ENCODE results near the gene ZNF430.
"Not testable (repeated sequence)": the region's sequence is repeated elsewhere in the genome, so short reads cannot be mapped to it uniquely, and the experiment has no call there.

ZNF430 gene

DNA sequence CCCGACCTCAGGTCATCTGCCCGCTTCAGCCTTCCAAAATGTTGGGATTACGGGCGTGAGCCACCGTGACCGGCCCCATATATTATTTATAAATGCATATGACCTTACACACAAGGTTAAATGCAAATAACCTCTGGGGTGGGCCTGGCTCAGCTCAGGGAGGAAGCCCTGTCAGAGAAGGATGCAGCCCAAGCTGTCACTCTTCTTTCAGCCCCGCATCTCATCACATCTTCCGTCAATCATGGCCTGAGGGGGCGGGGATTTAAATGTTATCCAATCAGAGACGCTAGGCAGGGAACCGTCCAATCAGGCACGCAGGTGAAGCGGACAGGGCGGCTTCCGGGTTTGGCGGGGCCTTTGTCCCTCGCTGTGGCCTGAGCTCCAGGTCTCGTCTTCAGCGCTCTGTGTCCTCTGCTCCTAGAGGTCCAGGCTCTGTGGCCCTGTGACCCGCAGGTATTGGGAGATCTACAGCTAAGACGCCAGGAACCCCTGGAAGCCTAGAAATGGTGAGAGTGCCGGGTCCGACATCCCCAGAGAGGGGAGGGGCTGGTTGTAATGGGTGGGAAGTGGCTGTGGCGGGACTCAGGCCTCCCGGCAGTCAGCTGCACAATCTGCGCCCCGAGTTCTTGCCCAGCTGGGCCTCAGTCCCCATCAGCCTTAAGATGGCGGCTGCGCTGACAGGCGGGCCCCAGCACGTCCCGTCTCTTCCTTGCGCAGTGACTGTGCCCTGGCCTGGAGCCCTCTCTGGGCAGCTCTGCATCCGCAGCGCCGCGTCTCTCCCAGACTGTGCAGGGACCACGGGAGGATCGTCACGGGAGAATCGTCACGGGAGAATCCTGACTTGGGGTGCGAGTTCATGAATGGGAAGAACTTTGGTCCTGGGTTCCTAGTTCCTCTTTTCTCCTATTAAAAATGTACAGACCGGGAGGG is at the start of gene ZNF430:
Gene ZNF430, plus strand, starts transcription at position 360 of the 930 bp plus-strand sequence. Its CDS starts 144 bp downstream, at position 504.
- H3K4me1 Mint-ChIP-seq (ENCODE audit: low read depth): peaks cover 17% of the 10 kb centered on the region
- H3K27me3 Mint-ChIP-seq: no peaks in the 10 kb centered on the region
- peak within 1 kb of the TSS; percentile 99 for H3K27ac Mint-ChIP-seq
- no peaks in the 10 kb centered on the region for H3K9me3 Mint-ChIP-seq
- peak within 1 kb of the TSS; percentile 94 for H3K4me3 Mint-ChIP-seq
- peaks cover 48% of the 10 kb centered on the region for H3K36me3 Mint-ChIP-seq (ENCODE audit: low read depth)
- intact Hi-C loops (cut with micrococcal nuclease): loop anchor here (1.0 to 10.0 kb wide), 3 partner anchors 62 to 304 kb away; partner anchors contain the start of genes ZNF431, ZNF708 and ZNF714

DNA sequence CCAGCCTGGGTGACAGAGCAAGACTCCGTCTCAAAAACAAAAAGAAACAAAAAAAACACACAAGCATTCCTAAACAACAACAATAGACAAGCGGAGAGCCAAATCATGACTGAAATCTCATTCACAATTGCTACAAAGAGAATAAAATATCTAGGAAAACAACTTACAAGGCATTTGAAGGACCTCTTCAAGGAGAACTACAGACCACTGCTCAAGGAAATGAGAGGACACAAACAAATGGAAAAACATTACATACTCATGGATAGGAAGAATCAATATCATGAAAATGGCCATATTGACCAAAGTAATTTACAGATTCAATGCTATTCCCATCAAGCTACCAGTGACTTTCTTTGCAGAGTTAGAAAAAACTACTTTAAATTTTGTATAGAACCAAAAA is 27.7 kb upstream of the ZNF430 start:
- H3K4me3 Mint-ChIP-seq; intact Hi-C loops (cut with micrococcal nuclease); H3K27ac Mint-ChIP-seq; H3K36me3 Mint-ChIP-seq (ENCODE audit: low read depth); H3K27me3 Mint-ChIP-seq; H3K4me1 Mint-ChIP-seq (ENCODE audit: low read depth): not testable (repeated sequence)
- H3K9me3 Mint-ChIP-seq: peaks cover 81% of the 10 kb centered on the region

DNA sequence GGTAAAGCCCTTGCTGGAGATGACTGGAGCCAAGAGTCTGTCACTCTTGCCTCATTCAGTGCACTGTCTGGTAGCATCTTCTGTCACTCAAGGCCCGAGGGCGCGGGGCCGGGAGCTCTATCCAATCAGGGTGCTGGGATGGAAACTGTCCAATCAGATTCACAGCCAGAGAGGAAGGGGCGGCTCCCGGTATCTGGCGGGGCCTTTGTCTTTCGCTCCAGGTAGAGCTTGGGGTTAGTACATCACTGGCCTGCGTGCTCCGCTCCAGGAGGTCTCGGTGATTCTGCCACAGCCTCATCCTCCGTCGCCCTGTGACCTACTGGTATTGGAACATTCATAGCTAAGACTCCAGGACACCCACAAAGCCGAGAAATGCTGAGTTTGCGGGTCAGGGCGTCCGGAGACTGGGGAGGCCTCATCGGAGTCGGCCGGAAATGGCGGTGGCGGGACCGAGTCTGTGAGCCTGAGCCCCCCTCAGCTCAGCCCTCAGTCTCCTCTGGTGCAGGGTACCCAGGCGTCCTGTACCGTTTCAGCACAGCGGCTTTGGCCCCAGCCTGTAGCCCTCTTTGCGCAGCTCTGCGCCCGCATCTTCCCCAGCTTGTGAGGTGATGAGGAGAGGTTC is 20.6 kb upstream of the ZNF430 start:
- H3K36me3 Mint-ChIP-seq (ENCODE audit: low read depth): no peaks in the 10 kb centered on the region
- H3K27ac Mint-ChIP-seq: no peak overlapping the region
- peaks cover 2% of the 10 kb centered on the region for H3K27me3 Mint-ChIP-seq
- H3K4me3 Mint-ChIP-seq: peak overlapping the region; percentile 67
- H3K9me3 Mint-ChIP-seq: peaks cover 32% of the 10 kb centered on the region
- H3K4me1 Mint-ChIP-seq (ENCODE audit: low read depth): peaks cover 8% of the 10 kb centered on the region
- intact Hi-C loops (cut with micrococcal nuclease): loop anchor here (10.0 kb wide), 1 partner anchor 75 kb away; the partner anchor contains the start of gene ZNF85

DNA sequence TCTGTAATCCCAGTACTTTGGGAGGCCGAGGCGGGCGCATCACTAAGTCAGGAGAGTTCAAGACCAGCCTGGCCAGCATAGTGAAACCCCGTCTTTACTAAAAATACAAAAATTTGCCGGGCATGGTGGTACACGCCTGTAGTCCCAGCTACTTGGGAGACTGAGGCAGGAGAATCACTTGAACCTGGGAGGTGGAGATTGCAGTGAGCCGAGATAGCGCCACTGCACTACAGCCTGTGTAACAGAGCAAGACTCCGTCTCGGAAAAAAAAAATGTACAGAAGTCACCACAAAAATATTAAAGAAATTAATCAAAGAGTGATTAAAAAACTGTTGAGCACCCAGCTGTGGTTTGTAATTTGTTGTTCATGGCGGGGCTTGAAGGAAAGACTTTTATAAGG is 781 bp downstream of the ZNF430 start:
- H3K27ac Mint-ChIP-seq: peak overlapping the region; percentile 99
- intact Hi-C loops (cut with micrococcal nuclease): loop anchor here (10.0 kb wide), 2 partner anchors 124 to 304 kb away; partner anchors contain the start of genes ZNF431 and ZNF708
- H3K4me1 Mint-ChIP-seq (ENCODE audit: low read depth): peaks cover 24% of the 10 kb centered on the region
- H3K36me3 Mint-ChIP-seq (ENCODE audit: low read depth): peaks cover 54% of the 10 kb centered on the region
- not testable (repeated sequence) for H3K9me3 Mint-ChIP-seq, H3K27me3 Mint-ChIP-seq
- H3K4me3 Mint-ChIP-seq: peak overlapping the region; percentile 94

DNA sequence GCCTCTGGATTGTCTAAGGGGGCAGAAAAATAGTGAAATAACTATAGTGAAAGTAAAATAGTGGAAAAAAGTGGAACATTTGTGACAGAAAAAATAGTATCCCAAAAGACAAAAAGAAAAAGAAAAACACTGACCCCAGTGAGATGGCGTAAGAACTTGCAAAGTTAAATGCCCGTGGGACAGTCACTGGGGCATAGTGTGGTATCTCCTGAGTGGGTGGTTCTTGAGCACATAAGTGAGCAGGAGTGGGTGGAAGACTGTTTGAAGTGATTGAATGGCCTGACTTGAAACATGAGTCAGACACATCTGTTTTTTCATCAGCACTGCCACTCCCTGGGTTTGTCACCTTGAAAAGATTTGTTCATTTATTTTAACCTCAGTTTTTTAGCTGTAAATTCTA is 2.5 kb downstream of the ZNF430 start:
- peak overlapping the region; percentile 60 for H3K27ac Mint-ChIP-seq
- intact Hi-C loops (cut with micrococcal nuclease): loop anchor here (10.0 kb wide), 2 partner anchors 122 to 302 kb away; partner anchors contain the start of genes ZNF431 and ZNF708
- H3K36me3 Mint-ChIP-seq (ENCODE audit: low read depth): peaks cover 72% of the 10 kb centered on the region
- H3K4me3 Mint-ChIP-seq: no peak overlapping the region
- peaks cover 41% of the 10 kb centered on the region for H3K4me1 Mint-ChIP-seq (ENCODE audit: low read depth)
- H3K27me3 Mint-ChIP-seq: no peaks in the 10 kb centered on the region
- H3K9me3 Mint-ChIP-seq: no peaks in the 10 kb centered on the region

DNA sequence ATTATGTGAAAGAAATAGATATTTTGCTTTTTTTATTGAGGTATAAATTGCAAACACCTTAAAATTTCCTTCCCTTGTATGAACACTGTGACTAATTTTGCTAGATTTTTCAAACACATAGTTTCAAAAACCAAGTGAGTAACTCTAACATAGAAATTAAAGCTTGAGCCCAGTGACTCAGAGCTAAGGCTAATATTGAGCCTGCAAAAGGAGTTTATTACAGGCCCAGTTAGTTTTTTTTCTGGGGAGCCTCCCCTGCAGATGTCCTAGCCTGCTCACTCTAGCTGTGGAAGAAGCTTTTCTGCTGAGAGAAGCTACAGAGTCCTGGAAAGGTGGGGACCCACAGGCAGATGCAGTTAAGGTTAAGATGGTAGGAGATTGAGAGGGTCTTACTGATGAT is 3.4 kb downstream of the ZNF430 start:
- no peaks in the 10 kb centered on the region for H3K9me3 Mint-ChIP-seq

DNA sequence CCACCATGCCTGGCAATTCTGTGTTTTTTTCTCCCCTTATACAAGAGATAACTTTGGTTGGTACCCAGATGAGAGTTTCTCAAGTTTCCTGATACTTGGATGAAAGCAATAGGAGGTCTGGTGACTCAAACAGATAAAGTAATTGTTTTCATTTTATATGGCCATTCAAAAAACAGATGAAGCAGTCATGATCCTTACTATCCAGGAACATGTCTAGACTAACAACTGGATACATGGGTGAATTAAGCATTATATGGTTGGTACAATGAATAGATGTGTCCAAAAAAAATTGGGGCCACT is 8.5 kb downstream of the ZNF430 start:
- intact Hi-C loops (cut with micrococcal nuclease): loop anchor here (10.0 kb wide), 2 partner anchors 116 to 296 kb away; partner anchors contain the start of genes ZNF431 and ZNF708
- no peaks in the 10 kb centered on the region for H3K27me3 Mint-ChIP-seq
- H3K4me1 Mint-ChIP-seq (ENCODE audit: low read depth): peaks cover 33% of the 10 kb centered on the region
- H3K4me3 Mint-ChIP-seq: no peak overlapping the region
- H3K9me3 Mint-ChIP-seq: no peaks in the 10 kb centered on the region
- no peak overlapping the region for H3K27ac Mint-ChIP-seq
- H3K36me3 Mint-ChIP-seq (ENCODE audit: low read depth): peaks cover 88% of the 10 kb centered on the region

More for the DNA sequence above, 3.4 kb downstream of the ZNF430 start:
- Mint-ChIP-seq H3K4me1 (ENCODE audit: low read depth) (peaks cover 49% of the 10 kb centered on the region), H3K27me3 (no peaks in the 10 kb centered on the region), H3K4me3 (no peak overlapping the region), H3K36me3 (ENCODE audit: low read depth) (peaks cover 81% of the 10 kb centered on the region), H3K27ac (no peak overlapping the region)
- intact Hi-C loops (cut with micrococcal nuclease): loop anchor here (10.0 kb wide), 2 partner anchors 121 to 301 kb away; partner anchors contain the start of genes ZNF431 and ZNF708

DNA sequence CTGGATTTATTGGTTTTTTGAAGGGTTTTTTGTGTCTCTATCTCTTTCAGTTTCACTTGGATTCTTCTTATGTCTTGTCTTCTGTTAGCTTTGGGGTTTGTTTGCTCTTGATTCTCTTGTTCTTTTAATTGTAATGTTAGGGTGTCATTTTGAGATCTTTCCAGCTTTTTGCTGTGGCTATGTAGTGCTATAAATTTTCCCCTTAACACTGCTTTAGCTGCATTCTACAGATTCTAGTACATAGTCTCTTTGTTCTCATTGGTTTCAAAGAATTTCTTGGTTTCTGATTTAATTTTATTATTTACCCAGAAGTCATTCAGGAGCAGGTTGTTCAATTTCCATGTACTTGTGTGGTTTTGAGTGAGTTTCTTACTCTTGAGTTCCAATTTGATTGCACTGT is 24.6 kb downstream of the ZNF430 start:
- no peaks in the 10 kb centered on the region for H3K27me3 Mint-ChIP-seq

DNA sequence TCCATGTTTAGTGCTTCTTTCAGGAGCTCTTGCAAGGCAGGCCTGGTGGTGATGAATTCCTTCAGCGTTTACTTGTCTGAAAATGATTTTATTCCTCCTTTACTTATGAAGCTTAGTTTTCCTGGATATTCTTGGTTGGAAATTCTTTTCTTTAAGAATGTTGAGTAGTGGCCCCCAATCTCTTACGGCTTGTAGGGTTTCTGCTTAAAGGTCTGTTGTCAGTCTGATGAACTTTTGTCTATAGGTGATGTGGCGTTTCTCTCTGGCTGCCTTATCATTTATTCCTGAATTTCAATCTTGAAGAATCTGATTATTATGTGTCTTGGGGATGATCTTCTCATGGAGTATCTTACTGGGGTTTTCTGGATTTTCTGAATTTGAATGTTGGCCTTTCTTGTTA is 26.0 kb downstream of the ZNF430 start:
- Mint-ChIP-seq H3K36me3 (ENCODE audit: low read depth) (peaks cover 93% of the 10 kb centered on the region), H3K4me3 (no peak overlapping the region), H3K27ac (no peak overlapping the region), H3K27me3 (no peaks in the 10 kb centered on the region), H3K4me1 (ENCODE audit: low read depth) (peaks cover 11% of the 10 kb centered on the region), H3K9me3 (peaks cover 61% of the 10 kb centered on the region)
- intact Hi-C loops (cut with micrococcal nuclease): no loop called here

More for the DNA sequence above, 24.6 kb downstream of the ZNF430 start:
- Mint-ChIP-seq H3K4me3 (no peak overlapping the region), H3K36me3 (ENCODE audit: low read depth) (peaks cover 93% of the 10 kb centered on the region), H3K9me3 (peaks cover 66% of the 10 kb centered on the region), H3K27ac (no peak overlapping the region), H3K4me1 (ENCODE audit: low read depth) (peaks cover 11% of the 10 kb centered on the region)
- intact Hi-C loops (cut with micrococcal nuclease): no loop called here

DNA sequence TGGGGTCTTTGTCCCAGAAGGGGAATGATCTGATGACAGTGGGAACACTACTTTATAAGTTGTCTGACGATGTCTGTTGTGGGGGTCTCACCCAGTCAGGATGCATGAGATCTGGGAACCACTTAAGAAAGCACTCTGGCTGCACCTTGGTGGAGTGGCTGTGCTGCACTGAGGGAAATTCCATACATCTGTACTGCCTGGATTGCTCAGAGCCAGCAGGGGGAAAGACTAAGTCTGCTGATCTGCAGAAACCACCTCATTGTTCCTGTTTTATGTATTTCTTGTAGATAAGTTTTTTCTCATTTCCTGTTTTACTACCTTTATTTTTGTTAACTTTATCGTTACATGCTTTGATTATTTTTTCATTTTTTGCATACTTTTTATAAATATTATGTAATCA is 27.3 kb downstream of the ZNF430 start:
- Mint-ChIP-seq H3K4me1 (ENCODE audit: low read depth) (peaks cover 11% of the 10 kb centered on the region), H3K4me3 (no peak overlapping the region), H3K27ac (no peak overlapping the region), H3K9me3 (peaks cover 63% of the 10 kb centered on the region), H3K36me3 (ENCODE audit: low read depth) (peaks cover 93% of the 10 kb centered on the region), H3K27me3 (no peaks in the 10 kb centered on the region)
- intact Hi-C loops (cut with micrococcal nuclease): no loop called here

DNA sequence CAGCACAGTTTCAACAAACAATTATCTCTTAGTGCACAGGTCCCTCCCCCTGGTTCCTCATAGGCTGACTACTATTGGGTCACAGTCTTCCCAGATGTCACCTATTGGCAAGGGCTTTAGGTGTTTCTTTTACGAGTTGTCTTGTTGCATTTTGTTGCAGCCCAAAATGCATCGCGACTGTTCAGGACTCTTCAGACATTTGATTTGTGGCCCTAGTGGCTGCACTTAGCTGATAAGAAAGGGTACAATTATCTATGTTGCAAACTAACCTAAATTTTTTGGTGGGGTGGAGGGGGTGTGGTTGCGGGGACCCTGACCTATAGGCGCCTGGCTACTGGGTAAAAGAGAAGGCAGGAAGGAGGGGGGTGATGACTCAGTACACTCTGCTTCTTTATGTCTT is 32.4 kb downstream of the ZNF430 start:
- intact Hi-C loops (cut with micrococcal nuclease): no loop called here
- Mint-ChIP-seq H3K9me3 (peaks cover 56% of the 10 kb centered on the region), H3K36me3 (ENCODE audit: low read depth) (peaks cover 93% of the 10 kb centered on the region), H3K27ac (no peak overlapping the region), H3K4me3 (no peak overlapping the region), H3K27me3 (no peaks in the 10 kb centered on the region), H3K4me1 (ENCODE audit: low read depth) (no peaks in the 10 kb centered on the region)

DNA sequence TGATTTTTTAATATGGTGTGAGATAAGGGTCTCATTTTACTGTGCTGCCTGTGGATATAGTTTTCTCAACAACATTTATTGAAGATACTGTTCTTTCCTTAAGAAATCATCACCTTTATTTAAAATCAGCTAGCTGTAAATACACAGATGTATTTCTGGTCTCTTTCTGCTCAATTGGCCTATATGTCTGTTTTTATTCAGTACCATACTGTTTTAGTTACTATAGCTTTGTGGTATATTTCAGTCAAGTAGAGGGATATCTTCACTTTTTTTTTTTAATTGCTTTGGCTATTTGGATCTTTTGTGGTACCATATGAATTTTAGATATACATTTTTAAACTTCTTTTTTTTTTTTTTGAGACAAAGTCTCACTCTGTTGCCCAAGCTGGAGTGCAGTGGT is 44.9 kb downstream of the ZNF430 start:
- H3K36me3 Mint-ChIP-seq (ENCODE audit: low read depth): peaks cover 65% of the 10 kb centered on the region
- H3K27me3 Mint-ChIP-seq: no peaks in the 10 kb centered on the region
- H3K9me3 Mint-ChIP-seq: peaks cover 7% of the 10 kb centered on the region
- no peak overlapping the region for H3K4me3 Mint-ChIP-seq
- no peaks in the 10 kb centered on the region for H3K4me1 Mint-ChIP-seq (ENCODE audit: low read depth)
- H3K27ac Mint-ChIP-seq: no peak overlapping the region
- intact Hi-C loops (cut with micrococcal nuclease): no loop called here

DNA sequence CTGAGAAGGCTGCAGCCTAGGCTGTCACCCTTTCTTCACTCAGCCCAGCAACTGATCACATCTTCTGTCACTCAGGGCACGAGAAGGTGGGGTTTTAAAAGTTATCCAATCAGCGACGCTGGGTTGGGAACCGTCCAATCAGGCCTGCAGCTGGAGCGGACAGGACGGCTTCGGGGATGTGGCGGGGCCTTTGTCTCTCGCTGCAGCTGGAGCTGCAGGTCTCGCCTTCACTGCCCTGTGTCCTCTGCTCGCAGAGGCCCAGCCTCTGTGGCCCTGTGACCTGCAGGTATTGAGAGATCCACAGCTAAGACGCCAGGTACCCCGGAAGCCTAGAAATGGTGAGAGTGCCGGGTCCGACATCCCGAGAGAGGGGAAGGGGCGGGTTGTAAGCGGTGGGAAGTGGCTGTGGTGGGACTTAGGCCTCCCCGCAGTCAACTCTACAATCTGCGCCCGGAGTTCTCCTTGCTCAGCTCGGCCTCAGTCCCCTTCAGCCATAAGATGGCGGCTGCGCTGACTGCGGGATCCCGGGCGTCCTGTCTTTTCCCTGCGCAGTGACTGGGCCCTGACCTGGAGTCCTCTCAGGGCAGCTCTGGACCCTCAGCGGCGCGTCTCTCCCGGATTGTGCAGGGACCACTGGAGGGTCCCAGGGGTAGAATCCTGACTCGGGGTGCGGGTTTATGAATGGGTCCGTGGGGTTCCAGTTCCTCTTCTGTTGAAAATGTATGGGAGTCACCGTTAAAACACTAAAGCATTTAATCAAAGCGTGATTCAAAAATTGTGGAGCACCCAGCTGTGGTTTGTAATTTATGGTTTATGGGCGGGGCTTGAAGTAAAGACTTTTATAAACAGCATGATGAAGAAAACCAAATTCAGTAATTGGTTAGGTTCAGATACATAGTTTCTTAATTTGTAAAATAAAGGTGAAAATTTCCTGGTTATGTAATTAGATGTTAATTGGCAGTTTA is 61.8 kb downstream of the ZNF430 start, which contains the start of gene ZNF714:
Gene ZNF714, plus strand, starts transcription at position 193 of the 965 bp plus-strand sequence. CDS start 16,066 bp downstream, outside the sequence.
- H3K27me3 Mint-ChIP-seq: no peaks in the 10 kb centered on the region
- intact Hi-C loops (cut with micrococcal nuclease): loop anchor here (1.0 to 5.0 kb wide), 2 partner anchors 60 to 62 kb away; partner anchors contain the start of genes ZNF430 and ZNF431
- H3K9me3 Mint-ChIP-seq: no peaks in the 10 kb centered on the region
- H3K36me3 Mint-ChIP-seq (ENCODE audit: low read depth): peaks cover 47% of the 10 kb centered on the region
- peaks cover 11% of the 10 kb centered on the region for H3K4me1 Mint-ChIP-seq (ENCODE audit: low read depth)
- H3K27ac Mint-ChIP-seq: peak within 1 kb of the TSS; percentile 99
- H3K4me3 Mint-ChIP-seq: peak within 1 kb of the TSS; percentile 99

All from dendritic cell treated with granulocyte-macrophage colony-stimulating factor and Interleukin-4, amounts not matched to agents 40 ng/mL and 50 ng/mL, for 4 days (primary cell).